GM19324 (cell line): ENCODE measurements around the gene TPM1.
"Not testable (repeated sequence)": the region's sequence is repeated elsewhere in the genome, so short reads cannot be mapped to it uniquely, and the experiment has no call there.

ENCODE experiments used
- ATAC-seq: cut with Tn5 transposase; IDR thresholded peaks from one replicate; pipeline ENCODE4 v1.9.1; 2021; ENCODE audit warnings: mild to moderate bottlenecking, moderate library complexity; ENCODE audit not compliant: unreplicated experiment, low FRiP score

The TPM1 gene

DNA sequence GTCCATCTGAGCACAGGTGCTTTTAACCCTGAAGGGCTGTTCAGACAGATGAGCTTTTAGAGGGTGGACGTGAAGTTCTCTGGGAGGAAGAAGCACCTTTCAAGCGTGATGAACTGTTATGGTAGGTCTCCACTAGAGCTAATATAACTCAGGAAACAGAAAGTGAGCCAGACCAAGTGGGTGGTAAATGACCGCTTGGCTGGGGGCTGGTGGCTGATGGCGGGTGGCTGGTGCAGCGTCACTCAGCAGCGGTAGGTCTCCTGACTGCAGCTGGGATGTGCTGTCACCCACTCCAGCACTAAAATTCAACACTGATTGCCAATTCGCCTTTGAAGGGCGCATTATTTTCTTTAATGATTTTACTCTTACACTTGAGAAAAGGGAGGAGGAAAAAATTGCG, 47.9 kb downstream of the TPM1 start:
- no peak for ATAC-seq

DNA sequence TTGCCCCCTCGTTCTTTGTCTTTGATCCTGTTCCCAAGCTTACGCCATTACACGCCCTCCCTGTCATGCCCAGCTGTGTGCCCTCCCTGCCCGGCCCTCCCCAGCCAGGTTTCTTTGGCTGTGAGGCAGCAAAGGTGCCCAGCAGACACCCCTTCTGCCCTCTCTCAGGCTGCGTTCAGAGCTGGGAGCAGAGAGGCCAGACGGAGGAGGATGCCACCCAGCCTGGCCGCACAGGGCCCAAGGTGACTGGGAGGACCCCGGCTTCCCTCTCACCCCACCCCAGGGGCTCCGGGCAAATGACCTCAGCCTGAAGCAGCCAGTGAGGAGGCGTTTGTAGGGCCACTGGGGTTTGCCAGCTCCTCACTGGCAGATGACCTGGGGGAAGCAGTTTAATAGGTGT, 48.3 kb downstream of the TPM1 start:
- ATAC-seq, result no peak

DNA sequence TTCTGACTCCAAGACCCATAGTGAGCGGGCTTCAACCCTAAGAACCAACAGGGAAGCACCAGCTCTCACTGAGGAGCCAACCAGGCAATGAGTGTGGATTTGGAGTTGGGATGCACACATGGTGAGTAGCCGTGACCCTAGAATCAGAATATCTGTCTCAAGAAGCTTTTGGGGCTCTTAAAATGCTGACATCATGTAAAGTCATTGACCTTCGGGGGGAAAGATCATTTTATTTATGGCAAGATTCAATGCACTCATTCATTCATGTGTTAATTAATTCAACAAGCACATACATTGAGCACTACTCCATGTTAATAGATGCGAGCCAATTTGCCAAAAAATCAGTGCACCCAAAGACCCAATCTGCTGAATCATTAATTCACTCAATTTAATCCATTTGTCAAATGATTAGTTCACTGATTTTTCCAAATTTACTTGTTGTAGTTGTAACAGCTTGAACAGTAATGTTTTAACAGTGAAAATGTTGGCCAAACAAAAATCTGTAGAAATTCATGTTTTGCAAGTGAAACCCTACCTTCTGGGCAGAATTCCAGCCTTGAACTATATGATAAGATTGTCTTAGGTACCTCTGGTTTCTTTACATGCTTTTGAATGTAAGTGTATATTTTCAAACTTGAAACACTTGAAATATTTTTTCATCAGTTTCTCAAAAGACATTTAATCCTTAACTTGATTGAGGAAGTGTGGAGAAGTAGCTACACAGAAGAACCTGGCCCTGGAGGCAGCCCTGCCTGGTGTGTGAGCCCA, 49.3 kb downstream of the TPM1 start:
- ATAC-seq, result no peak

DNA sequence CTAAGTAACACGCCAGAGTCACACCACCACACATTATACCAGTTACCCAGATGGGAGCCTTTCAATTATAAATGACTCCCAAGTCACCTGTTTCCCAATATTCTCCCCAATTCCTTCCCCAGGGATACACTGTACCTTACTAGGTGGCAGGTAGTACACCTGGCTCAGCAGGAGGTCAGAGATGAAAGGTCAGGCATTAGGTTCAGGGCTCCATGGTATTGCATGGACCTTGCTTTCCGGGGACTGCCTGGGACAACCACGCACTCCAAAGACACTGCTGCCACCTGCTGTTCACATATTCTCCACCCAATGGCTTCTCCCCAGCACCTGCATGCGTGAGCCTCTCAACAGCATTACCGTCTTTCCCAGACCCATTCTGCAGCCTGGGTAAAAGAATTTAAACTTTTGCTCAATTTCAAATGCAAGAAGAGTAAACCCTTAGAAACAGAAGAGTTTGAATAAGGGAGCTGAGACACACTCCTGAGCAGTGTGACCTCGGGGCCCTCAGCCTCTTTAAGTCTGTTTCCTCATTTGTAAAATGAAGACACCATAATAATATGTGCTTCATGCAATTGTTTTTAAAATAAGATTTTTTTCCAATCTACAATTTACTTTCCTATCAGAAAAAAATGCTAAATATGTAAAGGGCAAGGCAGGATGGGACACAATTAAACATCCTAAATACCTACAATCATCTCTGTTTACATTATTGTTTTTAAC, 51.1 kb downstream of the TPM1 start:
- peak; percentile 57 for ATAC-seq

DNA sequence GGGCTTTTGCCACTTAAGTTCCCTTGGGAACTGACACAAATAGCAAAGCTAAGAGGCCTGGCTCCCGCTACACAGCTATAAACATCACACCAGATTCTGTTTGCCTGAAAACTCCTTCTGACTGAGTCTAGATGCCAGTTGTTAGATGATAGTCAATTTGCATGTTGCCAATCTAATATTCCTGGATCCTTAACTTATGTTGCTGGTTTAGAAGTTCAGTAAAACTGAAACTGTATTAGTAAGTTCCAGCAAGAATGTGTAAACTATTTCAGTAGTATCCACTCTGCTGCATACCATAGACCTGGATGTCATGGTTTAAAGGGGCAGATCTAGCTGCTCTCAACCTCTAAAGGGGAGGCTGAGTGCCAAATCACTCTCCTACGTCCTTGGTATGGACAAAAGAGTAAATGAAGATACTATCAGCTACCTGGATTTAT, 52.0 kb downstream of the TPM1 start:
- ATAC-seq, result no peak

DNA sequence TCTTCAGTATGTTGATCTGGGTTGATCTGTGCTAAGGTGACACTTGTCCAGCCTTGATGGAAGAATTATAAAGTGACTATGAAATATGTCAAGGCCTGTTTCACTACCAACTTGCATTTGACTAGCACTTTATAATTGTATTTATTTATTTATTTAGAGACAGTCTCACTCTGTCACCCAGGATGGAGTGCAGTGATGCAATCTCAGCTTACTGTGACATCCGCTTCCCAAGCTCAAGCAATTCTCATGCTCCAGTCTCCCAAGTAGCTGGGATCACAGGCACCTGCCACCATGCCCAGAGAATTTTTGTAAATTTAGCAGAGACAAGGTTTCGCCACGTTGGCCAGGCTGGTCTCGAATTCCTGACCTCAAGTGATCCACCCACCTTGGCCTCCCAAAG, 53.6 kb downstream of the TPM1 start:
- ATAC-seq, result no peak

DNA sequence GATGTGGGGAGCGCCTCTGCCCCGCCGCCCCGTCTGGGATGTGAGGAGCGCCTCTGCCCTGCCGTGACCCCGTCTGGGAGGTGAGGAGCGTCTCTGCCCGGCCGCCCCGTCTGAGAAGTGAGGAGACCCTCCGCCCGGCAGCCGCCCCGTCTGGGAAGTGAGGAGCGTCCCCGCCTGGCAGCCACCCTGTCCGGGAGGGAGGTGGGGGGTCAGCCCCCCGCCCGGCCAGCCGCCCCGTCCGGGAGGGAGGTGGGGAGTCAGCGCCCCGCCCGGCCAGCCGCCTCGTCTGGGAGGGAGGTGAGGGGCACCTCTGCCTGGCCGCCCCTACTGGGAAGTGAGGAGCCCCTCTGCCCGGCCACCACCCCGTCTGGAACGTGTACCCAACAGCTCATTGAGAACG, 56.4 kb downstream of the TPM1 start:
- ATAC-seq, result not testable (repeated sequence)

DNA sequence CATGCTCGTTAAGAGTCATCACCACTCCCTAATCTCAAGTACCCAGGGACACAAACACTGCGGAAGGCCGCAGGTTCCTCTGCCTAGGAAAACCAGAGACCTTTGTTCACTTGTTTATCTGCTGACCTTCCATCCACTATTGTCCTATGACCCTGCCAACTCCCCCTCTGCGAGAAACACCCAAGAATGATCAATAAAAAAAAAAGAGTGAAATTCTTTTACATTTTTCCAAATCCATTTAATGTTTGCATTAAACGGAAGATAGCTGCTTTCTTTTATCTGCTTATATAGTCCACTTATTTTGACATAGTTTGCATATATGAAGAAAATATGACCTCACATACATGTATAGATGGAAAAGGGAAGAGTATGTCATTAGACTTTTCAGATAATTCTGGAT, 57.0 kb downstream of the TPM1 start:
- not testable (repeated sequence) for ATAC-seq

DNA sequence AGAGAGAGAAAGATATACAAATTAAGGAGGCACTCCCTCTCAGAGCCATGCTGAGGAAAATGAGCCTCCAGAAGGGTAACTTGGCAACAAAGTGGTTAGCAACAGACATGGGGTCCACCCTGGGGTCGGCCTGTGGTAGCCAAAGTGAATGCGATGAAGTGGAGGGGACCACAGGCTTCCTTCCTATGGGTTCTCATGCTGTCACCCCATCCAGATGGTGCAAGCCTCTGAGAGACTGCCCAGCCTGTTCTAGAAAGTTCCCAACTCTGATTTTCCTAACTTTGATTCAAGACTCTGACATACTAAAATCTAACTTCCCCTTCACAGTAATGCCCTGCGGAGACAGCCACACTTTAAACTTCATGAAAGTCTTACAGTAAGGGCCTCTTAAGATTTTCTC, 60.9 kb downstream of the TPM1 start:
- no peak for ATAC-seq

DNA sequence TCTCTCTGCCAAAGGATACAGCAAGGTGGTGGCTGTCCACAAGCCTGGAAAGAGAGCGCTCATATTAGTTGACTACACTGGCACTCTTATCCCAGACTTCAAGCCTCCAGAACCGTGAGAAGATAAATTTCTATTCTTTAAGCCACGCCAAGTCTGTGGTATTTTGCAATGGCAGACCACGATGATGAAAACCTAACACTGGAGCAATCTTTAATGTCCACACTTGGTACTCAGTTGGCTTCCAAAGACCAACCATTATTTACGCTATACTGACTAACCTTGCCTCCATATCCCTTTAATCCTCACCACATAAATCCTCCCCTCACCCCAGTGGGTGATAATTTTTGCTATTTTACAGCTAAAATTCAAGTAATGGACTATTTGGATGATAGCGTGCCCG, 62.2 kb downstream of the TPM1 start:
- no peak for ATAC-seq

DNA sequence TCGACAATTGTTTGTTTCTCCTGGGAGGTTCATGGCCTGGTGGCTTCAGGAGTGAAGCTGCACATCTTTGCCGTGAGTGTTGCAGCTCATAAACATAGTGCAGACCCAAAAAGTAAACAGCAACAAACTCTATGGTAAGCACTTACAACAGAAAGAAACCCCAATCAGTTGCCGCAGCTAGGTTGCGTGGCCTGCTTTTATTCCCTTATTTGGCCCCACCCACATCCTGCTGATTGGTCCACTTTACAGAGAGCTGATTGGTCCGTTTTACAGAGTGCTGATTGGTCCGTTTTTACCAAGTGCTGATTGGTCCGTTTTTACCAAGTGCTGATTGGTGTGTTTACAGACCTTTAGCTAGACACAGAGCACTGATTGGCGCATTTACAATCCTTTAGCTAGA, 62.8 kb downstream of the TPM1 start:
- not testable (repeated sequence) for ATAC-seq

DNA sequence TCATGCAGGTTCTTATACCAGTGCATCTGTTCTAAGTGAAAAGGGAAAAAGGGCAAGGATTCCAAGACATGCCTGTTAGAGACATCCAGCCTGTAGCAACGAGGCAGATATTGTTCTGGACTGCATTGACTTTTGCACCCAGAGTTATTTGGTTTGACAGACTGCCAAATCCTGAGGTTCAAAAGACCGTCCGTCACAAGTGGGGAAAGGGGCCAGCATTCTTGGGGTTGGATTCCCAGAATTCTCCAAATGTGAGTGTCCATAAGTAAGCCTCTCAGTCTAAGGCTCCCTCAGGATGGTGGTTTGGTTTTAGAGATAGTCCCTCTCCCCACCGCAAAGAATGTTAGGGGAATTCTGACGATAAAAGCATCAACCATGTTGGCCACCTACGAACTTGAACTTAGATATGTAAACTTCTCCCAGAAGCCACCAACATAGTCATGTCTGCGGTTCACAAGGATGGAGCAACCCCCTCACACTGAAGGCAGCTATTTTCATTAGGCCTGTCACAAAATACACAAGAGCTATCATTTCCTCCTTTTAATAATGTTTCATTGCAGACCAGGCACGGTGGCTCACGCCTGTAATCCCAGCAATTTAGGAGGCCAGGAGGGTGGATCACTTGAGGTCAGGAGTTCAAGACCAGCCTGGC, 65.5 kb downstream of the TPM1 start:
- no peak for ATAC-seq

DNA sequence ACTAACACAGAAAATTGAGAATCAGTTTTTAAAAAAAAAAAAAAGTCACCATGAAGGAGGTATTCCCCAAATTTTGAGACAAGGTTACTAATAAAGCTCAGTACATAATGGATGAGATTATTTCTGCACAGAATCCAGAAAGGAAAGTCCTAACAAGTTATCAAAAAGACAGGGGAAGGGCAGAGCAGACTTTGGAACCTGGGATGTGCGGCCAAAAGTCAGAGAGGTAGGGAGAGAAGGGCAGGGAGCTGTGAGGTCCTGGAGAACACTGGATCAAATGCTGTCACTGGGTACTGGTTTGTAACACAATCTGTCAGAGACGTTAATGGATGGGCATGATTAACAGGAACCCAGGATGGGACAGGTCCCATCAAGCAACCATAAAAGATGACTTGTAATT, 67.0 kb downstream of the TPM1 start:
- ATAC-seq, result no peak

DNA sequence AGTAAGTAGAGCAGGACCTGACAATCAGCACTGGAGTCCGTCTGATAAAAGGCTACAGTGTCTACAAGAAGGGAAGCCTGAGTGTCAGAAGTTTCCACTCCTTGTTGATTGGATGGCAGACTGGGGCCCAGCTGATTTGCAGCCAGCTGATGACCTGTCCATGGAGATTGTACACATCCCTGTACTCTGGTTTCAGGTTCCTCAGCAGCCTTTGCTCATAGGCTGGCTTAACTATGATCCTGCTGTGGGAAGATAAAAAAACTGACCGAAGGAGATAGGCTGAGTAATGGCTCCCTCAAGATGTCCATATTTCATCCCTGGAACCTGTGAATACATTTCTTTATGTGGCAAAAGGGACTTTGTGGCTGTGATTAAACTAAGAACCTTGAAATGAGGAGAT, 67.4 kb downstream of the TPM1 start:
- no peak for ATAC-seq

DNA sequence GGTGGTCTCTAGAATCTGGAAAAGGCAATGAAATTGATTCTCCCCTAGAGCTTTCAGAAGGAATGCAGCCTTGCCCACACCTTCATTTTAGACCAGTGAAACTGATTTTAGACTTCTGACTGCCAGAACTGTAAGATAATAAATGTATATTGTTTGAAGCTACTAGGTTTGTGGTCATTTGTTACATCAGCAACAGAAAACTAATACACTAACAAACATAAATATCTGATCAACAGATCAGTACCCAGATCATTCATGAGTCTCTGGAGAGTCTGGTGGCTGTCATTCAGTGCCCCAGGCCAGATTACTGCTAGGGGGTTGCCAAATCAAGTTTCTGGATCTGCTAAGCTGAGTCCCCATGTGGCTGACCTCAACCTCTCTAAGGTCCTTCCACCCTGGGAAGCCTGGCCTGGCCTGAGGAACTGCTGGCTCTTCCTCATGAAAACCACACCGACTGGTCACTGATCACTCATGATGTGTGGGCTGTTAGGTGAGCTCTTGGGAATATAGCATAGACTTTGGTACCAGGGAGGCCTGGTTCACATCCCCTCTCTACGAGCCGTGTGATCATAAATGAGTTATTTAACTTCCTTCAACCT, 68.0 kb downstream of the TPM1 start:
- ATAC-seq, result no peak

DNA sequence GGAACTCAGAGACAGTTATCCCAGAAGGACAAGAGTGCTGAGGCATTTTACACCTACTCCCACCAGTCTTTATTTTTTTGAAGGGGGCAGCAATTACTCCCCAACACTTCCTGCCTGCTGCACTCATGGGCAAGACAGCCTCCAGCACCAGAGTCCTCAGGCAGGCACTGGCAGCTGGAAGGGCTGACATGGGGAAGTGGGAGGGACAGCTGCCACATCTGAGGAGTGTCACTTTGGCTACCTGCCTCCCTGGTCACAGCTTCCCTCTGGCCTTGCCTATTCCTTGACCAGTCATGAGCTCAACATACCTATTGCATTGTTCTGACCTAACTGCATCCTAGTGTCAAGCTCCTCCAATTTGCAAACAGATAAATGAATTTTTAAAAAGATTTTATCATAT, 68.9 kb downstream of the TPM1 start:
- ATAC-seq, result no peak

DNA sequence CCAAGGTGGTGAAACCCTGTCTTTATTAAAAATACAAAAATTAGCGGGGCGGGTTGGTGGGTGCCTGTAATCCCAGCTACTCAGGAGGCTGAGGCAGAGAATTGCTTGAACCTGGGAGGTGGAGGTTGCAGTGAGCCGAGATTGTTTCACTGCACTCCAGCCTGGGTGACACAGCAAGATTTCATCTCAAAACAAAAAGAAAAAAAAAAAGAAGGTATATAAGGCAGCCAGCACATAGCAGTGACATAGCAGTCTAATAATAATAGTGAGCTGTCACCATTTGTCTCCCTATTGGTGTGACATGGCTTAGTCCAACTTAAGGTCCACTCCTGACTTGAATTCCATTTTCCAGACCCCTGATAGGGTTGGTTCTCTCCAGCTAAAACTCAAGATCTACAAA, 70.3 kb downstream of the TPM1 start:
- no peak for ATAC-seq

DNA sequence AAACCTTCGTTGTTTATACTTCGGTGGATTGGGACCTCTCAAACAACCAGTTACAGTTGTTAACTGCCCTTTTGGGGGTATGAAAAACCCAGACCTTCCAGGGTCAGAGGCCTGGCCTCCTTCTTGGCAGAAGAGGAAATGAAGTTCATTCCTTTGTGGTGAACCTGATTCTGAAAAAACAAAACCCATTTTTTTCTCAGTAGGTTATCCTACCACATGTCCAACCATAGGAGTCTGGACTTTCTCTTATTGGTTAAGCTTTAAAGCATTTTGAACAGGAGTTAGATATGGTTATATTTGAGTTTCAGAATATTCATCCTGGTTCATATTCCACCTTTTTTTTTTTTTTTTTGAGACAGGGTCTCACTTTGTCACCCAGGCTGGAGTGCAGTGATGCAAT, 71.9 kb downstream of the TPM1 start:
- no peak for ATAC-seq
